Peyer's patch (tissue), 4 donors: ENCODE results near the gene UTF1.

Experiments
- POLR2A ChIP-seq, 2 donors: fragments of 450-650 bp; IDR thresholded peaks; one replicate each; pipeline ENCODE4 v1.5.1; 2017; ENCODE audit warnings: antibody characterized with exemption in 2 of 2, mild to moderate bottlenecking in 2 of 2, moderate library complexity in 2 of 2
- TF ChIP-seq, protein P1 (sequence below), 6 experiments: fragments of 450-650 bp in 4 of 6; fragments of 200-600 bp in 2 of 6; sonication (generic) in 1 of 6; IDR thresholded peaks; one replicate each; pipeline ENCODE4 v1.5.1; 2017 to 2019; ENCODE audit warnings: antibody characterized with exemption in 6 of 6, mild to moderate bottlenecking in 3 of 6, moderate library complexity in 1 of 6

DNA sequence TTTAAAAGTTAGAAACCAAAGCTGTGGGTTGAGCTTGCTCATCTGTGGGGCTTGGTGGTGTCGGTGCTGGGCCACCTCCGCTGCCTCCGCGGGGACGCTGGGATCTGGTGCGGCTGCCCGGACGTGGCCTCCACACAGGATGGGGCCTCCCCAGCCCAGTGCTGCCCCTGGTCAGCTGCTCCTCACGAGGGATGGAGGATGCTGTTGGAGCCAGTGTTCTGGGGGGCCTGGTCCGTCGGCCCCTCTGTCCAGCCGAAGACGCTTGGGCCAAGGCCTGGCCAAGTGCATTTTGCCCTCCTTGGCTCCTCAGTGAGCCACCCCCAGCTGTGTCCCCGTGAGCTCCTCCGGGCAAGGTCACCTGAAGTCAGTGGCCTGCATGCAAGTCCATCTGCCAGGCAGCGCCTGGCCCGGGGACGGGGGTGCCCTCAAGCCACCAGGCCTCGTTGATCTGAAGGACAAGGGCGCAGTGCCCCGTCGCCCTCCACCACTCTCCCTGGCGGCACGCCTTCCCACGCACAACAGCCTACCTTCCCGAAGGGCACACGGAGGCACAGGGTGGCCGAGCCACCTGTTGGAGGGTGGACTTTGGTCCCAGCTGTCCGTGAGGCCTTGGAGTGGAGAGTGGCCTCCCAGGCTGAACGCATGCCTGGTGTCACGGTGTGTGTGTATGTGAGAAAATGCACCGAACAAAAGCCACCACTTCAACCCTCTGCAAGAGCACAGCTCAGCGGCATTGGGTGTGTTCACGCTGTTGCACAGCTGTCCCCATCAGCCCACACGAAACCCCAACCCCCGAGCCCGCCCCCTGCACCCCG, 42.7 kb upstream of the UTF1 start:
- TF ChIP-seq, protein P1, sequence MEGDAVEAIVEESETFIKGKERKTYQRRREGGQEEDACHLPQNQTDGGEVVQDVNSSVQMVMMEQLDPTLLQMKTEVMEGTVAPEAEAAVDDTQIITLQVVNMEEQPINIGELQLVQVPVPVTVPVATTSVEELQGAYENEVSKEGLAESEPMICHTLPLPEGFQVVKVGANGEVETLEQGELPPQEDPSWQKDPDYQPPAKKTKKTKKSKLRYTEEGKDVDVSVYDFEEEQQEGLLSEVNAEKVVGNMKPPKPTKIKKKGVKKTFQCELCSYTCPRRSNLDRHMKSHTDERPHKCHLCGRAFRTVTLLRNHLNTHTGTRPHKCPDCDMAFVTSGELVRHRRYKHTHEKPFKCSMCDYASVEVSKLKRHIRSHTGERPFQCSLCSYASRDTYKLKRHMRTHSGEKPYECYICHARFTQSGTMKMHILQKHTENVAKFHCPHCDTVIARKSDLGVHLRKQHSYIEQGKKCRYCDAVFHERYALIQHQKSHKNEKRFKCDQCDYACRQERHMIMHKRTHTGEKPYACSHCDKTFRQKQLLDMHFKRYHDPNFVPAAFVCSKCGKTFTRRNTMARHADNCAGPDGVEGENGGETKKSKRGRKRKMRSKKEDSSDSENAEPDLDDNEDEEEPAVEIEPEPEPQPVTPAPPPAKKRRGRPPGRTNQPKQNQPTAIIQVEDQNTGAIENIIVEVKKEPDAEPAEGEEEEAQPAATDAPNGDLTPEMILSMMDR (IDR thresholded peaks at IDR 0.05) = no peak
- no peak for TF ChIP-seq POLR2A (IDR thresholded peaks at IDR 0.05)
